Right lung (tissue), 5 donors: Measurements from ENCODE around the gene SH3PXD2A. TPM values are rescaled to one million over a fixed set of nuclear protein-coding genes. Genes with fewer than 3 reads are reported as not detected.
"Not testable (repeated sequence)": the region's sequence is repeated elsewhere in the genome, so short reads cannot be mapped to it uniquely, and the experiment has no call there.

ENCODE experiments used
- DNase-seq, 2 donors: peaks; one replicate each; pipeline ENCODE4 v3.0.0-alpha.2; 2013
- polyA plus RNA-seq, 5 donors: library from polyadenylated mRNA; unstranded; fragments of 120-200 nt; gene quantifications; one replicate each; pipeline versions ENCODE4 v1.2.1 to v1.2.3, GENCODE V29; 2013; ENCODE audit warnings: inconsistent platforms in 1 of 5, low replicate concordance in 1 of 5; ENCODE audit not compliant: insufficient read length in 5 of 5, insufficient read depth in 1 of 5

SH3PXD2A gene
- polyA plus RNA-seq, 5 donors = 77.6 to 101 (median 84.0) TPM

DNA sequence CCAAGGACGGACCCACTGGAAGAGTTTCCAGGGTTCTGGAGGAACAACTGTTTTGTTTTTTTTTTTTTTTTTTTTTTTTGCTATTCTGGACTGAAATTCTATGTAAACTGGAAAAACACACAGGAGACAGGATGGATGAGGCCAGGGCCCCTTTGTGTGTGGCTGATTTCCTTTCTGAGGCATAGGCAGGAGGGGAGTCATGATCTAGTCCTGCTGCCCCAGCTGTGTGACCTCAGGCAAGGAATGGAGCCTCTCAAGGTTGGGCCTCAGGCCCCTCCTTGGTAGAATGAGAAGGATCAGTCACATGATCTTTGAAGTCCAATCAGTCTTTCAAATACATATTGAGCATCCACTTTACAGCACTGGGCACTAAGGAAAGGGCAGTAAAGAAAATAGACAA is 87.6 kb downstream of the SH3PXD2A start:
- no peak for DNase-seq

DNA sequence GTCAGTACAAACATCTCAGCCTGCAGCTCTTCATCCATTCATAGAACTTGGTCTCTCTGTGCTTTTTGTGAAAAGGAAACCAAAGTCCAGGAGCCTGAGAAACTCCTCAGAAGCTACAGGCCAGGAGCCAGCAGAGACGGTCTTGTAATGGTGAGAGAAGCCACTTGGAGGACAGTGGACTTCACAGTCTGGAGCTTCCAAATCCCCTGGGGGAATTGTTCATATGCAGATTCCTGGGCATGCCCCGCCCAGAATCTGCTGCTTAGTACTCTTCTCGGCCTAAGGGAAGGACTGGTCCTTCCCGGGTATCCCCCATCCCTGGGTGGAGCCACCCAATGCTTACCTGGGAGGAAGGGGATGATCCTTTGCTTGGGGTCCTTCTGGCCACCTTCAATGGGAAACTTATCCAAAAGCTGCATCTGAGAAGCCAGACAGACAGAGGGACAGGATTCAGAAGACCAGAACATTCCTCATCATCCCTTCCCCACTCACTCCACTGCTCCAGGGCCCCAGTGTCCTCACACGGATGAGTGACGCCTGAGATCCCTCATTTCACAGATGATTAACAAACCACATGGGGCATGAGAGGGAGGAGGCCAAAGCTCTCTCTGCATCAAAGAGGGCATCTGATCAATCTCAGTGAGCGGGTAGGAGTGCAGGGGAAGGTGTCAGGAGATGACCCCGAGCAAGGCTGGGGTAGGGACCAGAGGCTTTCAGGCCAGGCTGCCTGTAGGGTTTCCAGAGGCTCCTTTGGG is 88.4 kb downstream of the SH3PXD2A start:
- no peak for DNase-seq

DNA sequence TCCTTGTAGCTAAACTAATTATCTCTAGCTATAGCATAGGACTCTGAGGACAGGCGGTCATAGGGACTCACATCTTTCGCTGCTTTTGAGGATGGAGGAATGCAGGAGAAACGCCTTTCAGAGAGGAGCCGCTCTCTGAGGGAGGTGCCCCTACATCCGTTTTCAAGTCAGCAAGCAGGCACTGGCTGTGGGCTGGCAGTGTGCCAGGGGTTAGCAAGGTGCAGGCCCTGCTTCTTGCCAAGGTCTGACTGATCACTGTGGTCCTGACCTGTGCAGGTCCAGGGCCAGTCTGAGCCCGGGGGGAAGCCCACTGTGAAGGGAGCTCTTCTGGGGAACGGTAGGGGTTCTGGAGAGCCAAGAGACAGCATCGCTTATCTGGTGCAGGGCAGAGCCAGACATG is 89.4 kb downstream of the SH3PXD2A start:
- DNase-seq = no peak

DNA sequence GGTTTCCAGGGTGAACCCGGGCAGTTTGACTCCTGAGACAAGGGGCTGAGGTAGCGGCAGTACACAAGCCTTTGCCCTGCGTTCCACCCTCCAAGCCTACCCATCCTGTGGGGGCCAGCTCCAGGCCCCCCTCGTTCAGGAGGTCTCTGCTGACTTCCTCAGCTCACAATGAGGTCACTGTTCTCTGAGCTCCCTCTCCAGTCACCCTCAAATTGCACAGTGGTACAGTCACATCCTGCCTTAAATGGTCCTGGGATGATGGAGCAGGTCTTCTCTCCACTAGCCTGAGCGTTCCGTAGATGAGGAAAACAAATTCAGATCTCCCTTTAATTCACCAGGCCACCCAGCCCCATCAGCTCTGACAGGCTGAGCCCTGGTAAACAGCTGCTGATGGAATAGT is 90.2 kb downstream of the SH3PXD2A start:
- no peak for DNase-seq

DNA sequence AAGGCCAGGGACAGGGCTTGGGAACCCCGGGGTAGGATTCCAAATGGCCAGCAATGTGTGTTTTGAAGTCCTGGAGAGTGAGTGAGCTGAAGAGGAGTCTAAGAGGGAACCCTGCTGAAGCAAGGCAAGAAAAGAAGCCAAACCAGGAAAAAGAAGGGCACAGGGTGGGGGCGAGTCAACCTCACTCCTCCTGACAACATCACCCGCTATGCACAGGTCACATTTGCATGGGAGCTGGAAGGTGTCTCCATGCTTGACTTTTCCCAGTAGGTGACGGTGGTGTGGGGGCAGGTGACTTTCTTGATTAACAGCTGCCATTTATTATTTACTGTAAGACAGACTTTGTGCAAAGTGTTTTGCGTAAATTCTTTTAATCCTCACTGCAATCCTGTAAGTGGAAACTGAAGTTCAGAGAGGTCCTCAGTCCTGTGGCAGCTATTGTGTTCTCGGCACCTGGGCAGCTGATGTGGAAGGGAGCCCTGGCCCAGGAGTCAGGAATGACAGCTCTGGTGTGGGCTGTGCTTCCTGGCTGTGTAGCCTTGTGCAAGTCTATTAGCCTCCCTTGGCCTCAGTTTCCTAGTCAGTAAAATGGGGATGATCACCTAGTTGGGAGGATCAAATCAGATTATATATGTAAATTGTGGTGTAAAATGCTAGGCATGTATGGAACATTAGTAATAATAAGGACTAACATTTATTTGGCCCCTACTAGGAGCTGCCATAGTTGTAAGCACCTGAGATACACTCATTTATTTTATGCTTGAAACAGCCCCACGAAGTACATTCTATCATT is 90.9 kb downstream of the SH3PXD2A start:
- no peak for DNase-seq

DNA sequence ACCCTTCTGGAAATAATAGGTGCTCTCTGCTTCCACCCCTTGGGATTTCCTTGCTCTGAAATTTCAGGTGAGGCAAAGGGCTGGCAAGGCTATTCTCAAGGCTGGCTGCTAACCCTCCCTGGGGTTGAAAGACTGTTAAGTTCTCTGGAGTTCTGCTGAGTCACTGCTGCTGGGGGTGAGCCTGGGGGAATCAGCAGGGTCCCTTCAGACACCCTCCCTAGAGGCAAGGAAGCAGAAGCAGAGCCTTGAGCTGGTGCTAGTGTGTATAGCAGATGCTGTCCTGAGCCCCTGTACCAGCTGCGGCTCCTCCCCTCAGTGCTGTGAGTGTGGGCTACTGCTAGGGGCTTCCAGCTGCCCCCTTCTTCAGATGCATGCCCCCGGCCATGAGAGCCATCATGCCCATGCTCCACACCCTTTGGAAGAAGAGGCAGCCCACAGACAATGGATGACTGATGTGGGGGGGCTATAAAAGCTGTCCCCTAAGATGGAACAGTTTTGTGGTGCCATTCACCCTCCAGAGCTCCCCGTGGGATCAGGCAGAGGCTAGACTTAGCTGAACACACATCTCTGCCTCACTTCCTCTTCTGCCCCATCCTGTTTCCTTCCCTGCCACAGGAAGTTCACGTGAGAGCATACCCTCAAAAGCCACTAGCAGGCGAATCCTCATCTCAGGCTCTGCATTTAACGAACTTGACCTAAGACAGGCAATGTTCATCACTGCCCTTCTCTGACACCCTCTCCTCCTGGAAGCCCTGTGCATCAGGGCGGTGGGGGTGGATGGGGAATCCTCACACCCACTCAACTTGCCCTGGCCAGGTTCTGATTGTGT is 91.8 kb downstream of the SH3PXD2A start:
- no peak for DNase-seq

DNA sequence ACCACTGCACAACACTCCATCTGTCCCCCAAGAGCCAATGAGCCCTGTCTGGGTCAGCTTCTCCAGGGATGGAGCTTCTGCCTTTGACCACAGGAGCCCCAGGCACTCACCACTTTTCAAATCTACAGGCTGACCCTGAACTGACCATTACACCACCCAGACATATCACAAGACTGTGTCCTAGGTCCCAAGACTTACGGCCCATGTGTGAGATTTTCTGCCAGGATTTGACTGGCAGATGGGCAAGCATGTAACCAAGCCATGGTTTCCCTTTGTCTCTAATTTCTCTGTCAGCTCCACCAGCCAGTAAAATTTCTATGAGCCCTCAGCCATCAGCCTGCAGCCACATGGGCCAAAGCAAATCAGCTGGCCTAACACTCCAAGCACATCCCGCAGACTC is 92.5 kb downstream of the SH3PXD2A start:
- no peak for DNase-seq

DNA sequence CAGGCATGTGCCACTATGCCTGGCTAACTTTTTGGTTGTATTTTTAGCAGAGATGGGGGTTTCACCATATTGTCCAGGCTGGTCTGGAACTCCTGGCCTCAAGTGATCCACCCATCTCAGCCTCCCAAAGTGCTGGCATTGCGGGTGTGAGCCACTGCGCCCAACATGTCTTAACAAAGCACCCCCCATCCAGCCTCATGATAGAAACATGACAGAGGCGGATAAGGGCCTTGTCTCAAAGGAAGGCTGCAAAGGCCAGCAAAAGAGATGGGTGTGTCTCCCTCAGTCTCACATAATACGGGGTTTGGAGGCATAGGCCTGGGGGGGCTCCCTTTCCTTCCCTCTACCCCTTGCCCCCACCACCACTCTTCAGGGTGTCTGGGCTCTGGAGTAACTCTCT is 93.2 kb downstream of the SH3PXD2A start:
- DNase-seq = no peak

DNA sequence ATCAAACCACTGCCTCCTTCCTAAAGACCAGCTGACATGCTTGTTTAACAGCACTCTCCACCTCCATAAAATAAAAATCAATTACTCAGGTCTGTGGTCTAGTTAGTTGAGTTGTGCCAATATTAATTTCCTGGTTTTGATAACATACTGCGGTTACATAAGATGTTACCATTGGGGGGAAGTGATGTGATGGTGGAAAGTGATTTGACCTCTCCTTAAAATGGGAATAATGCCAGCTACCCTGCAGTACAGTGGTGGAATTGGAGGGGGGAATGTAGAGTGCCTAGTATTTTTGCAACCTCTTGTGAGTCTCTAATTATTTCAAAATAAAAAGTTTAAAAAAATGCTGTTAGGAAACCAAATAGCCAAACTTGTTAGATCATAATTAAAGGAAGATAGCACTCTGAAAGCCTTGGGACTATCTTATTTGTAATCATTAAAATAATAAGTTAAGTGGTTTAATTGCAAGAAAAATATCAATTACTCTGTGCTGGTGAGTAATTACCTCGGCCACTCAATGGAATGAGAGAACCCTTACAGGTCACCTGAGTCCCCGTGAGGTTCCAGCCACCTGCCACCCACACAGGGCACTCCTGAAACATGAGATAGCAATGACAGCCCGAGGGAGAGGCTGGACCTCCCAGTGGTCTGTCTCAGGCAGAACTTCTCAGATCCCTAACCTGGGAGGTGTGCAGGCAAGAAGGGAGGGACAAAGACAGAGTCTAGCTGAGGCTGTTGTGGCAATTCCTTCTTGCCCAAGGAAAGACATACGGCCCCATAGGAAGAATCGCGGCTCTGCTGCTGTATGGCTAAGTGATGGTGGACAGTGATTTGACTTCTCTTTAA is 94.1 kb downstream of the SH3PXD2A start:
- DNase-seq = no peak

DNA sequence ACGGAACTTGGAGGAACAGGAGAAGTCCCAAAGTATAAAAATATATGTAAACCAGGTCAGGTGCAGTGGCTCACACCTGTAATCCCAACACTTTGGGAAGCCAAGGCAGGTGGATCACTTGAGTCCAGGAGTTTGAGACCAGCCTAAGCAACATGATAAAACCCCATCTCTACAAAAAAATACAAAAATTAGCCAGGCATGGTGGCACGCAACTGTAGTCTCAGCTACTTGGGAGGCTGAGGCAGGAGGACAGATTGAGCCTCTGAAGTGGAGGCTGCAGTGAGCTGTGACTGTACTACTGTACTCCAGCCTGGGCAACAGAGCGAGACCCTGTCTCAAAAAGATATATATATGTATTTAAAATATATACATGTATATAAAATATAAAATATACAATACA is 95.1 kb downstream of the SH3PXD2A start:
- DNase-seq = not testable (repeated sequence)

DNA sequence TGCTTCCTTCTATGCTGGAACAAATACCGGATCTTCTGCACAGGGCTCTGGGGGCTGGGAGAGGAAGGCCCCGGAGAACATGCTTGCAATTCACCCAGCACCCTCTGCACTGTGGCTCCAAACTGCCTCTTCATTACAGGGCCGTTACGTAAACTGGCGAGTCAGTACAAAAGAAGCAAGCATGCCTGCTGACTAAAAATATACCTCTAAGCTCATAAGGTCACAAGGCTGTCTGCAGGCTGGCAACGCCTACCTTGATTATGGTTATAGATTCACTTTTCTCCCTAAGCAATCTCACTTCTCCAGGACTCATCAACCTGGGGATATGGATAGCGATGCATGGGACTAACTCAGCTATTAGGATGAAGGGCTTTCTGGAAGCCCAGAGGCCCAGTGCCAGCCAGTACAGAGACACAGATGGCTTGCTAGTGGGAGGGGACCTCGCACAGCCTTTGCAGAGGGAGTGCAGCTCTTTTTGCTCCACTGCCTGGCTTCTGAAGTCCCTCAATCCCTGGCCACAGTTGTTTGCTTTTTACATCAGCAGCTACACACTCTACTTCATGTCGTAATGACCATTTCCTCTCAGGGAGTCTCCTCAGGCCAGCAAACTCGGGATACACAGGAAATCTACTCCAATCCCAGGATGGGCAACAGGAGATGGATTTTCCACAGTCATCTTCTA is 96.1 kb downstream of the SH3PXD2A start:
- DNase-seq = no peak

DNA sequence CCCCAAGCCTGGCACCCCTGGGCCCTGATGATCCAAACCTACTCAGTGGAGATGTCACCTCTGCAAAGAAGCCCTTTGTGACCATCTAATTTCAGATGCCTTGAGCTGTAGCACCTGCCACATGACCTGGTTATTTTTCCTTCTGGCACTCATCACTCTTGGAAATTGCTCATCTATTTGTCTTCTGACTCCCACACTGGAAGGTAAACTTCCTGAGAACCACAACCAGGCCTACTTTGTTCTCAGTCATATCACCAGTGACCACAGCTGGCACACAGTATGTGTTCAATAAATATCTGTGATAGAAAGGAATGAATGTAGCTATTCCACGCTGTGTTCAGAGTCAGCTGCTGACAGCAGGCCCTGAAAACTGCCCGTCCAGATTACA is 97.1 kb downstream of the SH3PXD2A start:
- DNase-seq = no peak

DNA sequence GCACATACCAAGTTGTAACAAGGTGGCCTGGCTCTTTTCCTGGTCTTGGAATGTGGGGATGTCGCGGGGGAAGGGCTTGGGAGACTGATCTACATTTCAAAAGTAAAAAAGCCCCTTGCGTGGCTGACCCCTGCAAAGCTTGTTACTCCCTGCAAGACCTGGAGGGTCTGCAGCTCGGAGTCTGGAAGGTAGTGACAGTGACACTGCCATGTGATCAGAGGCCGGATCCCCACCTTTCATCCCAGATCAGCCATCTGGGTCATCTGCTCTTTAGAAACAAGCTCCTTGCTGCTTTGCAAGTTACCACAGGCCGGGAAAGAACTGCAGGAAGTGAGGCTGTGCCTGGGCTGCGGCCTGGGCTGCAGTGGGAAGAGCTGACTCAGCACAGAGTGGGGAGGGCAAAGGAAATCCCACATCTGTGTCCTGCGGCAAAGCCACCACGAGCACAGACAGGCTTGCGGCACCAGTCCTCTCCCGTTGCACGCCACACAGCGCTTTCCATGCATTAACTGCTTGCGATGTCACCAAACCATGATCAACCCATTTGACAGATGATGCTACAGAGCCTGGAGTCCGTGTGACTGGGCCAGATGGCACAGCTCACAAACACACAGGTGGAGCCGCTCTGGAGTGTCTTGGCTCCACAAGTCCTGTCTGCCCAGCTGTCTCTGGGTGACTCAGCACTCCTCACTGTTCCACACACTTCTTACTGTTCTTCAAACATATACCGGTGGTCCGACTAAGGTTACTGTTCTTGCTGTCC is 97.7 kb downstream of the SH3PXD2A start:
- peak in 1 of 2 donors; percentile 59 for DNase-seq

DNA sequence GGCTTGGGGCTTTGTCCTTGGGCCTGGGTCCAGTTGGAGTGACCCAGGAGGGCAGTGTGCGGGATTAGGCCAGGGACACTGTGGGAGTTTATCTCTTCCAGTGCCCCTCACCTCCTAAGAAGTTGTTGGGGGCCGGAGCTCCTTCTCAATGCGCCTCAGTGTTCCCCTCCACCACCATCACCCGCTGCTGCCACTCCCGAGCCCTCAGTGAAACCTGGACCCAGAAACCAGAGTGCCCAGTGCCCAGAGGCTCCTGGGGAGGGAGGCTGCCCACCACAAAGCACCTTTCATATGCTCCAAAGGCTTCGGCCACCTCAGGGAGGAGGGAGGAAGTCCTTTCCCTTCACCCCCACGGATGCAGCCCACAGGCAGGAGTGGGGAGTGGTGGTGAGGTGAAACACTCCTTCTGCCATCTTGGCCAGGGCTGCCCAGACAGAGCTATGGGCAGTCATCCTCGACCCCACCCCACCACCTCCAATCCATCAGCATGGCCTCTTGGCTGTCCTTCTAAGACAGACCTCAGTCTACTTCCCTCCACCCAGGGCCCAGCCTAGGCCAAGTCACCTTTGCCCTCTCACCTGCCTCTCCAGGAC is 99.0 kb downstream of the SH3PXD2A start:
- DNase-seq = no peak

DNA sequence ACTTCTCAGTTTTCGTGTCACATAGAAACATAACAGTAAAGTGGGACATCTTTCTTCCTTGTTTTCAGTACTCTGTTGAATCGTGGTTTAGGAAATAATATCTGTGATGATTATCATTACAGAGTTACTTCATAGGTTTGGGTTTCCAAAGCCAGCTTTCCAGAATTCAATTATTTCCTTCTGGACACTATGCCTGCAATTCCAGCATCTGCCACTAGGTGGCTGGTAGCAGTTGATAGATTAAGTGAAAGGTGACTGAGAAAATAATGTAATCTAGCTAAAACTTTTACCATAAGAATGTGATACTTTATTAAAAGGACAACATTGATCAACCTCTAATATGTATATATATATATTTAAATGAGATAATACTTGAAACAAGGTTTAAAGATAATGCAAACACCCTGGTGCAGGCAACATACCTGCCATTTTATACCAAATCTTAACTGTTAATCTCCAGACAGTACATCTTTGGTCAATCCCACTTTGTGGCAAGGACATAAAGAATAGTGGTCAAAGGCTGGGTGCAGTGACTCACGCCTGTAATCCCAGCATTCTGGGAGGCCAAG is 102.6 kb downstream of the SH3PXD2A start:
- no peak for DNase-seq

DNA sequence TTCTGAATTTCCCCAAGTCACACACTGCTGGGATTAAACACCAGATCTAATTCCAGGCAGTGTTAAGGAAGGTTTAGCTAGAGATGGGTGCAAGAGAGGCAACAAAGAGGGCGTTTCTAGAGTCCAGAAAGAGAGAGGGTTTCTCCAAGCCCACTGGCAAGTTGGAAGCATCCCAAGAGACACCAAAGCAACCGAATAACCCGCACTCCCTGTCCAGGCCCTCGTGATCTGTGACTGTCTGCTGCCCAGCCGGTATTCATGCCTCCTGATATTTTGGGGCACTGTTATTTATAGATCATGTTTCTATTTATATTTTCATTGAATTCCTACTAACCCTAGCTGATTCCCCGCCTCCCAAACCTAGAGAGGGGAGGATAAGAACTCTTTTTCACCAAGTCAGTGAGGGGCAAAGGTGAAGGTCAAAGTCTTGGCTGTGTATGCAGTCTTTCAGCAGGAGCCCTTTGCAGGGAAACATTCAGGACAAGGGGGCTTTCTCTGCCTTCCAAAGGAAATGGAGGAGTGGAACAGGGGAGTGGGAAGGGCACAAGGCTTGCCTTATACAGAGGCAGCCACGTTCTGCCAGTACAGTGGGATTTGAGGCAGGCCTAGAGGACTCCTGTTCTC is 103.6 kb downstream of the SH3PXD2A start:
- DNase-seq = no peak

DNA sequence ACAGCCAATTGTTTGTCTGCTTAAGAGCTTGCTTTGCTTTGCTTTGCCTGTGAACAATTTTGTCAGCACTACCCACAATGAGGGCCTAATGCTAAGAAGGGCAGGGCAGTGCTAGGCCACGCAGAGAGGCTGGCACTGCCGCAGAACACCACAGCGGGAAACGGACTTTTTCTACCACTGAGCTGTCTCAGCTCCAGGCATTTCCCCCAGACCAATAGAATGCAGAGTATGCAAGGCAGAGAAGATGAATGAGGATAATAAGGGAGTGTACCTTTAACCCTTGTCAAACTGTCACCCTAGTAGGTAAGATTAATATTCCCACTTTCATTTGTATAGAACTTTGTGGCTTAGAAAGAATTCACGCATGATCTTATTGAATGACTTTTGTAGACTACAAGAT is 104.5 kb downstream of the SH3PXD2A start:
- no peak for DNase-seq

DNA sequence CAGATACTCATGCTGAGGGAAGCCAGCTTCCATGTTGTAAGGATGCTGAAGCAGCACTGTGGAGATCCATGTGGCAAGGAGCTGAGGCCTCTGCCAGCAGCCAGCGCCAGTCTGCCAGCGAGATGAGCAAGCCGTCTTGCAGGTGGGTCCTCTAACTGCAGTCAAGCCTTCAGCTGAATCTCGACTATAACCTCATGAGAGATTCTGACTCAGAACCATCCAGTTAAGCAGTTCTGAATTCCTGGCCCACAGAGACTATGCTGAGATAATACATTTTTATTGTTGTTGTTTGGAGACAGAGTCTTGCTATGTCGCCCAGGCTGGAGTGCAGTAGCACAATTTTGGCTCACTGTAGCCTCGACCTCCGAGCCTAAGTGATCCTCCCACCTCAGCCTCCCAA is 105.6 kb downstream of the SH3PXD2A start:
- DNase-seq = no peak

DNA sequence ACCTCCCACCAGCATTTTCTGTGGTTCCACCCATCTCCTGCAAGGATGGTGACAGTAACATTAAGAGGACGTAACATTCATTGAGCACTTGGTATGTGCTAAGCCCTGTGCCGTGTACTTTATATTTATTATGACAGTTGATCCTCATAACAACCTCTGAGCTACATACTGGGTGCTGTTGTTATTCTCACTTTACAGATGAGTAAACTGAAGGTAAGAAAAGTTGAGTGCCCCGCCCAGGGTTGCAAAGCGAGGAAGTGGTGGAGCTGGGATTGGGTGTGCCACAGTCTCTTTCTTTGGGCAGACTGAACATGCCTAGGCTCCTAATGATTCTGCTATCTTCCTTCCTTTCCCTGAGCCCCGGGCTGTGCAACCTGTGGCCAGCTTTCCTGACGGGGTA is 107.4 kb downstream of the SH3PXD2A start:
- no peak for DNase-seq
